Measurements from ENCODE around the gene RPL22.

RPL22 gene

GRCh38 chr1:6145864-6146410, 53.5 kb downstream of the RPL22 start:
- no peak for TF ChIP-seq CTCF (IDR thresholded peaks at IDR 0.05)
- no peak for DNase-seq
- H3K4me1 Mint-ChIP-seq: peaks cover 30% of the 10 kb centered on the region
- no peaks in the 10 kb centered on the region for H3K9me3 Mint-ChIP-seq
- no peak overlapping the region for H3K27ac Mint-ChIP-seq
- H3K27me3 Mint-ChIP-seq (ENCODE audit: low read depth, poor library complexity): peaks cover 30% of the 10 kb centered on the region
- H3K4me3 Mint-ChIP-seq: no peak overlapping the region
- no peaks in the 10 kb centered on the region for H3K36me3 Mint-ChIP-seq (ENCODE audit: low read depth)

- H3K36me3 Mint-ChIP-seq (ENCODE audit: low read depth): no peaks in the 10 kb centered on the region
- peaks cover 32% of the 10 kb centered on the region for H3K27me3 Mint-ChIP-seq (ENCODE audit: low read depth, poor library complexity)
- no peak overlapping the region for H3K4me3 Mint-ChIP-seq
- no peak for TF ChIP-seq CTCF (IDR thresholded peaks at IDR 0.05)
- H3K27ac Mint-ChIP-seq: no peak overlapping the region
- no peak for DNase-seq
- peaks cover 30% of the 10 kb centered on the region for H3K4me1 Mint-ChIP-seq
- H3K9me3 Mint-ChIP-seq: no peaks in the 10 kb centered on the region
Observed at GRCh38 chr1:6145396-6145750, 54.0 kb downstream of the RPL22 start.

GRCh38 chr1:6144647-6145395, 54.6 kb downstream of the RPL22 start:
- TF ChIP-seq CTCF (IDR thresholded peaks at IDR 0.05): no peak
- no peaks in the 10 kb centered on the region for H3K9me3 Mint-ChIP-seq
- H3K4me1 Mint-ChIP-seq: peaks cover 30% of the 10 kb centered on the region
- no peaks in the 10 kb centered on the region for H3K36me3 Mint-ChIP-seq (ENCODE audit: low read depth)
- peaks cover 32% of the 10 kb centered on the region for H3K27me3 Mint-ChIP-seq (ENCODE audit: low read depth, poor library complexity)
- H3K27ac Mint-ChIP-seq: peak overlapping the region; percentile 73
- no peak overlapping the region for H3K4me3 Mint-ChIP-seq
- peak; percentile 62 for DNase-seq

- H3K36me3 Mint-ChIP-seq (ENCODE audit: low read depth): no peaks in the 10 kb centered on the region
- no peaks in the 10 kb centered on the region for H3K9me3 Mint-ChIP-seq
- no peak for DNase-seq
- no peak for TF ChIP-seq CTCF (IDR thresholded peaks at IDR 0.05)
- no peak overlapping the region for H3K4me3 Mint-ChIP-seq
- H3K27ac Mint-ChIP-seq: peak overlapping the region; percentile 34
- peaks cover 35% of the 10 kb centered on the region for H3K27me3 Mint-ChIP-seq (ENCODE audit: low read depth, poor library complexity)
- peaks cover 30% of the 10 kb centered on the region for H3K4me1 Mint-ChIP-seq
Observed at GRCh38 chr1:6144175-6144574, 55.2 kb downstream of the RPL22 start.

- Mint-ChIP-seq H3K27ac (no peak overlapping the region), H3K9me3 (no peaks in the 10 kb centered on the region), H3K36me3 (ENCODE audit: low read depth) (no peaks in the 10 kb centered on the region), H3K4me1 (peaks cover 28% of the 10 kb centered on the region), H3K4me3 (no peak overlapping the region), H3K27me3 (ENCODE audit: low read depth, poor library complexity) (peaks cover 34% of the 10 kb centered on the region)
- no peak for TF ChIP-seq CTCF (IDR thresholded peaks at IDR 0.05)
- no peak for DNase-seq
Observed at GRCh38 chr1:6143395-6143794, 56.0 kb downstream of the RPL22 start.

- Mint-ChIP-seq H3K4me1 (peaks cover 23% of the 10 kb centered on the region), H3K36me3 (ENCODE audit: low read depth) (no peaks in the 10 kb centered on the region), H3K27me3 (ENCODE audit: low read depth, poor library complexity) (peaks cover 33% of the 10 kb centered on the region), H3K4me3 (no peak overlapping the region), H3K27ac (no peak overlapping the region), H3K9me3 (no peaks in the 10 kb centered on the region)
- no peak for TF ChIP-seq CTCF (IDR thresholded peaks at IDR 0.05)
- no peak for DNase-seq
Observed at GRCh38 chr1:6142734-6143133, 56.7 kb downstream of the RPL22 start.

Data from nephron progenitor cell (in vitro differentiated cells).